ENCODE measurements around the gene PPAN.

- no peak for TF ChIP-seq CTCF (IDR thresholded peaks at IDR 0.05)
- no peak for TF ChIP-seq POLR2A (IDR thresholded peaks at IDR 0.05)
Measured at GRCh38 chr19:10114651-10115391, 8.7 kb downstream of the PPAN start.

All from lower leg skin (tissue), 3 donors.